GM12878 (cell line): ENCODE results near the gene APOA5. TPM values are rescaled to one million over a fixed set of nuclear protein-coding genes. Genes with fewer than 3 reads are reported as not detected.

ENCODE experiments used
- BHLHE40 ChIP-seq, 2 experiments: fragments of 450-650 bp in 1 of 2; IDR thresholded peaks; 2 replicates each; pipeline ENCODE4 v1.6.1; 2011 to 2017; ENCODE audit warnings: low read depth in 2 of 2, borderline replicate concordance in 1 of 2, improper control_type of control experiment in 1 of 2, low read length in 1 of 2, mild to moderate bottlenecking in 1 of 2
- BMI1 ChIP-seq: fragments of 450-650 bp; IDR thresholded peaks from 2 replicates; pipeline ENCODE4 v1.6.1; 2016; ENCODE audit warnings: mild to moderate bottlenecking, moderate library complexity, borderline replicate concordance
- CREM ChIP-seq: IDR thresholded peaks from 2 replicates; pipeline ENCODE4 v1.6.1; 2014; ENCODE audit warnings: antibody characterized with exemption, low read depth
- DPF2 ChIP-seq: fragments of 450-650 bp; IDR thresholded peaks from 2 replicates; pipeline ENCODE4 v1.6.1; 2017; ENCODE audit warnings: mild to moderate bottlenecking
- E2F8 ChIP-seq: fragments of 450-650 bp; IDR thresholded peaks from 2 replicates; pipeline ENCODE4 v1.6.1; 2018; ENCODE audit warnings: mild to moderate bottlenecking, low read depth, moderate library complexity; ENCODE audit not compliant: partially characterized antibody
- FOXM1 ChIP-seq: IDR thresholded peaks from 2 replicates; pipeline ENCODE4 v1.6.1; 2012; ENCODE audit warnings: low read depth, mild to moderate bottlenecking, inconsistent platforms, low read length, moderate library complexity
- HDAC2 ChIP-seq: fragments of 200-600 bp; sonication (generic); IDR thresholded peaks from 2 replicates; pipeline ENCODE4 v1.6.1; 2017
- IKZF2 ChIP-seq, 2 experiments: fragments of 450-650 bp; IDR thresholded peaks; 2 replicates each; pipeline ENCODE4 v1.6.1; 2017; ENCODE audit warnings: mild to moderate bottlenecking in 2 of 2, moderate library complexity in 2 of 2
- MAX ChIP-seq: IDR thresholded peaks from 2 replicates; pipeline ENCODE4 v1.6.1; 2012; ENCODE audit warnings: low read depth, low read length, improper control_type of control experiment
- MEF2A ChIP-seq: IDR thresholded peaks from 2 replicates; pipeline ENCODE4 v1.6.1; 2011; ENCODE audit warnings: low read depth, mild to moderate bottlenecking, low read length, moderate library complexity; ENCODE audit not compliant: insufficient read depth
- MXI1 ChIP-seq: fragments of 150-350 bp; IDR thresholded peaks from 2 replicates; pipeline ENCODE4 v1.6.1; 2011; ENCODE audit warnings: low read depth, mild to moderate bottlenecking, inconsistent platforms, low read length, improper control_type of control experiment
- NR2C1 ChIP-seq: fragments of 450-650 bp; IDR thresholded peaks from 2 replicates; pipeline ENCODE4 v1.6.1; 2017; ENCODE audit warnings: antibody characterized with exemption, mild to moderate bottlenecking, moderate library complexity
- PML ChIP-seq: IDR thresholded peaks from 2 replicates; pipeline ENCODE4 v1.6.1; 2012; ENCODE audit warnings: low read length, inconsistent platforms
- POLR2AphosphoS5 ChIP-seq: IDR thresholded peaks from 2 replicates; pipeline ENCODE4 v1.6.1; 2011; ENCODE audit warnings: mild to moderate bottlenecking, low read length, inconsistent platforms
- SKIL ChIP-seq: fragments of 450-650 bp; IDR thresholded peaks from 2 replicates; pipeline ENCODE4 v1.6.1; 2017; ENCODE audit warnings: mild to moderate bottlenecking, low read depth, inconsistent platforms; ENCODE audit not compliant: poor library complexity, severe bottlenecking
- SMC3 ChIP-seq: IDR thresholded peaks from 2 replicates; pipeline ENCODE4 v1.6.1; 2011; ENCODE audit warnings: low read length, improper control_type of control experiment, borderline replicate concordance
- SP1 ChIP-seq: IDR thresholded peaks from one replicate; pipeline ENCODE4 v1.6.1; 2011; ENCODE audit warnings: low read depth, low read length
- SREBF2 ChIP-seq: IDR thresholded peaks from 2 replicates; pipeline ENCODE4 v1.6.1; 2012; ENCODE audit warnings: mild to moderate bottlenecking, low read length
- TCF12 ChIP-seq: IDR thresholded peaks from 2 replicates; pipeline ENCODE4 v1.6.1; 2011; ENCODE audit warnings: low read depth, mild to moderate bottlenecking, low read length
- polyA plus RNA-seq, 11 experiments: library from polyadenylated mRNA; depleted of rRNA in 4 of 11; unstranded in 6 of 11; stranded (reverse) in 5 of 11; fragments of >200 nt; fragmentation: Nextera tagmentation in 4 of 11; fragmentation: Illumina TruSeq in 1 of 11; extraction: Ambion mirVana in 4 of 11; extraction: Trizol in 1 of 11; gene quantifications; 1 replicate in 1 of 11; 2 replicates in 10 of 11; pipeline versions ENCODE4 v1.2.1 to v1.2.3, GENCODE V29; 2011 to 2016; ENCODE audit warnings: inconsistent platforms in 2 of 11, missing spikeins in 2 of 11, low read depth in 1 of 11
- total RNA-seq, 4 experiments: library from RNA; depleted of rRNA in 3 of 4; stranded (reverse); fragments of >200 nt in 3 of 4; fragmentation: Illumina TruSeq in 1 of 4; extraction: Trizol in 1 of 4; gene quantifications; 2 replicates each; pipeline versions ENCODE4 v1.2.1 to v1.2.3, GENCODE V29; 2013 to 2021
- TF ChIP-seq, protein P1 (sequence below): IDR thresholded peaks from 2 replicates; pipeline ENCODE4 v1.6.1; 2011; ENCODE audit warnings: borderline replicate concordance, low read depth, mild to moderate bottlenecking, moderate library complexity, low read length; ENCODE audit not compliant: insufficient read depth, poor library complexity, severe bottlenecking
- TF ChIP-seq, protein P2 (sequence below): fragments of 450-650 bp; IDR thresholded peaks from 2 replicates; pipeline ENCODE4 v1.6.1; 2018; ENCODE audit warnings: borderline replicate concordance, mild to moderate bottlenecking; ENCODE audit not compliant: partially characterized antibody

Gene APOA5
- total and polyA plus RNA-seq, 10 of the 15 experiments (the other 5 are each of a cell fraction or from before 2014, with no cell fraction given), result 0.15 TPM; not detected in 9

DNA sequence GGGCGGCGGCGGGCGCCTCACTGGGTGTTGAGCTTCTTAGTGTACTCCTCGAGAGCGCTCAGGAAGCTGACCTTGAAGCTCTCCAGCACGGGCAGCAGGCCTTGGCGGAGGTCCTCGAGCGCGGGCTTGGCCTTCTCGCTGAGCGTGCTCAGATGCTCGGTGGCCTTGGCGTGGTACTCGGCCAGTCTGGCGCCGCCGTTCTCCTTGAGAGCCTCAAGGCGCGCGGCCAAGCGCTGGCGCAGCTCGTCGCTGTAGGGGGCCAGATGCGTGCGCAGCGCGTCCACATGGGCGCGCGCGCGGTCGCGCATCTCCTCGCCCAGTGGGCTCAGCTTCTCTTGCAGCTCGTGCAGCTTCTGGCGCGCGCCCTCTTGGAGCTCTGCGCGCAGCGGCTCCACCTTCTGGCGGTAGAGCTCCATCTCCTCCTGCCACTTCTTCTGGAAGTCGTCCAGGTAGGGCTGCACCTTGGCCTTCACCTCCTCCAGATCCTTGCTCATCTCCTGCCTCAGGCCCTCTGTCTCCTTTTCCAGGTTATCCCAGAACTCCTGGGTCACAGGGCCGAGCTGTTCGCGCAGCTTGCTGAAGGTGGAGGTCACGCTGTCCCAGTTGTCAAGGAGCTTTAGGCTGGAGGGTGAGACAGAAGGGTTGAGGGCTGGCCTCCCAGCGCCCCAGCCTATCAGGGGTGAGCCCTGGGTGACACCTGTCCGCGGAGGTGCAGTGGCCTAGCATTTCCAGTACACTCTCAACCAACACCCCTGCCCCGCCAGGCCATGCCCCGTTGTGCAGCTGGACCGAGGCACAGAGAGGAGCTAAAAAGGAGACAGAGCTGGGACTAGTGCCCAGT is 44.3 kb upstream of the APOA5 start (continued):
- TF ChIP-seq SKIL, result no peak
- TF ChIP-seq FOXM1, result no peak
- TF ChIP-seq PML, result no peak
- TF ChIP-seq MEF2A, result no peak
- TF ChIP-seq, protein P1, sequence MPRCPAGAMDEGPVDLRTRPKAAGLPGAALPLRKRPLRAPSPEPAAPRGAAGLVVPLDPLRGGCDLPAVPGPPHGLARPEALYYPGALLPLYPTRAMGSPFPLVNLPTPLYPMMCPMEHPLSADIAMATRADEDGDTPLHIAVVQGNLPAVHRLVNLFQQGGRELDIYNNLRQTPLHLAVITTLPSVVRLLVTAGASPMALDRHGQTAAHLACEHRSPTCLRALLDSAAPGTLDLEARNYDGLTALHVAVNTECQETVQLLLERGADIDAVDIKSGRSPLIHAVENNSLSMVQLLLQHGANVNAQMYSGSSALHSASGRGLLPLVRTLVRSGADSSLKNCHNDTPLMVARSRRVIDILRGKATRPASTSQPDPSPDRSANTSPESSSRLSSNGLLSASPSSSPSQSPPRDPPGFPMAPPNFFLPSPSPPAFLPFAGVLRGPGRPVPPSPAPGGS, result no peak
- TF ChIP-seq MAX, result no peak; the same call in 1 of the 2 replicates
- 0 out of 2 replicates have a peak, but pooled peaks have one; percentile 32 for TF ChIP-seq TCF12
- TF ChIP-seq SMC3, result peak; percentile 64
- no peak for TF ChIP-seq E2F8
- TF ChIP-seq POLR2AphosphoS5, result peak; percentile 56; the same call in 1 of the 2 replicates
- TF ChIP-seq BHLHE40 (IDR thresholded peaks at IDR 0.05; ENCODE audit: borderline replicate concordance in 1 of 2, low read depth in 2 of 2, low read length in 1 of 2), result peak; percentile 77 to 92
- peak; percentile 37 for TF ChIP-seq SP1
- TF ChIP-seq NR2C1, result no peak
- TF ChIP-seq, protein P2, sequence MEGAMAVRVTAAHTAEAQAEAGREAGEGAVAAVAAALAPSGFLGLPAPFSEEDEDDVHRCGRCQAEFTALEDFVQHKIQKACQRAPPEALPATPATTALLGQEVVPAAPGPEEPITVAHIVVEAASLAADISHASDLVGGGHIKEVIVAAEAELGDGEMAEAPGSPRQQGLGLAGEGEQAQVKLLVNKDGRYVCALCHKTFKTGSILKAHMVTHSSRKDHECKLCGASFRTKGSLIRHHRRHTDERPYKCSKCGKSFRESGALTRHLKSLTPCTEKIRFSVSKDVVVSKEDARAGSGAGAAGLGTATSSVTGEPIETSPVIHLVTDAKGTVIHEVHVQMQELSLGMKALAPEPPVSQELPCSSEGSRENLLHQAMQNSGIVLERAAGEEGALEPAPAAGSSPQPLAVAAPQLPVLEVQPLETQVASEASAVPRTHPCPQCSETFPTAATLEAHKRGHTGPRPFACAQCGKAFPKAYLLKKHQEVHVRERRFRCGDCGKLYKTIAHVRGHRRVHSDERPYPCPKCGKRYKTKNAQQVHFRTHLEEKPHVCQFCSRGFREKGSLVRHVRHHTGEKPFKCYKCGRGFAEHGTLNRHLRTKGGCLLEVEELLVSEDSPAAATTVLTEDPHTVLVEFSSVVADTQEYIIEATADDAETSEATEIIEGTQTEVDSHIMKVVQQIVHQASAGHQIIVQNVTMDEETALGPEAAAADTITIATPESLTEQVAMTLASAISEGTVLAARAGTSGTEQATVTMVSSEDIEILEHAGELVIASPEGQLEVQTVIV, result no peak
- TF ChIP-seq SREBF2, result no peak
- no peak for TF ChIP-seq DPF2
- no peak for TF ChIP-seq HDAC2
- TF ChIP-seq CREM, result 0 out of 2 replicates have a peak, but pooled peaks have one; percentile 31
- TF ChIP-seq IKZF2 (IDR thresholded peaks at IDR 0.05), result no peak
- peak; percentile 67; the same call in 1 of the 2 replicates for TF ChIP-seq MXI1
- no peak for TF ChIP-seq BMI1
